Adrenal gland (tissue), 12 donors: ENCODE measurements around the gene ASCL4. TPM values are rescaled to one million over a fixed set of nuclear protein-coding genes. Genes with fewer than 3 reads are reported as not detected.

Experiments
- DNase-seq, 7 donors: peaks; one replicate each; pipeline ENCODE4 v3.0.0-alpha.2; 2019 to 2020
- H3K27ac ChIP-seq, 5 donors: fragments of 200-600 bp; sonication (generic) in 4 of 5; 1 replicate in 3 of 5; 2 replicates in 2 of 5; pipeline versions ENCODE4 v1.5.1 to v1.8.0; 2016 to 2020; ENCODE audit warnings: mild to moderate bottlenecking in 1 of 5
- H3K27me3 ChIP-seq: fragments of 200-600 bp; 2 replicates; pipeline ENCODE4 v1.8.0; 2021
- H3K36me3 ChIP-seq, 2 donors: fragments of 200-600 bp; replicated peaks in 1 of 2; 1 replicate in 1 of 2; 2 replicates in 1 of 2; pipeline versions ENCODE4 v1.5.1 to v1.8.0; 2018 to 2022
- H3K4me1 ChIP-seq, 2 donors: fragments of 200-600 bp; replicated peaks in 1 of 2; 1 replicate in 1 of 2; 2 replicates in 1 of 2; pipeline versions ENCODE4 v1.5.1 to v1.8.0; 2018 to 2021
- H3K4me3 ChIP-seq, 4 donors: fragments of 200-600 bp; sonication (generic) in 3 of 4; one replicate each; pipeline ENCODE4 v1.5.1; 2016 to 2018
- H3K9me3 ChIP-seq, 3 donors: fragments of 200-600 bp; sonication (generic) in 1 of 3; replicated peaks in 1 of 3; 1 replicate in 2 of 3; 2 replicates in 1 of 3; pipeline versions ENCODE4 v1.5.1 to v1.8.0; 2016 to 2021
- POLR2A ChIP-seq, 2 donors: fragments of 450-650 bp; IDR thresholded peaks; one replicate each; pipeline ENCODE4 v1.6.1; 2017; ENCODE audit warnings: antibody characterized with exemption in 2 of 2, mild to moderate bottlenecking in 2 of 2, moderate library complexity in 1 of 2
- WGBS, 4 donors: extraction: QIAGEN DNeasy Blood & Tissue Kit in 2 of 4; methylation state at CpG; one replicate each; pipeline versions ENCODE4 v1.1.5 to v1.1.7; 2013 to 2017; 5-methylcytosine and 5-hydroxymethylcytosine counted together
- intact Hi-C, 2 donors: fragments of 100-400 bp; cut with DNase I; formaldehyde crosslinking; loops; one replicate each; pipeline versions ENCODE4 v1.14.1 to v1.15.0; 2022 to 2023
- polyA plus RNA-seq, 3 donors: library from polyadenylated mRNA; stranded (reverse); fragments of 200-250 nt in 2 of 3; fragments of 350-450 nt in 1 of 3; fragmentation: Illumina TruSeq in 1 of 3; extraction: RNeasy Lipid Tissue Mini Kit (QIAGEN cat#74804) in 1 of 3; gene quantifications; one replicate each; pipeline ENCODE4 v1.2.3, GENCODE V29; 2013 to 2014
- total RNA-seq, 9 donors: library from RNA; depleted of rRNA in 4 of 9; stranded (reverse); fragments of >200 nt in 4 of 9; fragments of 120-200 nt in 1 of 9; fragmentation: NEBNext Ultra II Directional in 1 of 9; extraction: Animal tissue kit (Norgen Biotek cat#: 25700) in 1 of 9; gene quantifications; one replicate each; pipeline versions ENCODE4 v1.1.0 to v1.2.4, GENCODE V29; 2013 to 2023
- TF ChIP-seq, protein P1 (sequence below), 6 experiments: fragments of 450-650 bp in 4 of 6; fragments of 200-600 bp in 2 of 6; sonication (generic) in 1 of 6; IDR thresholded peaks; 1 replicate in 5 of 6; 2 replicates in 1 of 6; pipeline versions ENCODE4 v1.5.1 to v1.8.0; 2016 to 2021; ENCODE audit warnings: antibody characterized with exemption in 6 of 6, mild to moderate bottlenecking in 2 of 6, moderate library complexity in 1 of 6
- donor health status: healthy with polysubstance abuse.
- donor health status: Bipolar disorder and iron deficiency.
- donor health status: DM: yes; HTN: yes; CAD: no.
- donor health status: DM: no; HTN: no; CAD: no.
- donor health status: DM: no; HTN: no; CAD: no.
- donor health status: DM: yes; HTN: yes; CAD: no.

Gene ASCL4
- total and polyA plus RNA-seq, 12 donors: 0.07 TPM; not detected in 11

- H3K36me3 ChIP-seq: peaks cover 0 to 18% of the 10 kb centered on the region in 2 donors
- no peaks in the 10 kb centered on the region for H3K27me3 ChIP-seq
- peak; percentile 93 to 97 (median 95) for DNase-seq
- TF ChIP-seq POLR2A (IDR thresholded peaks at IDR 0.05): peak; percentile 92
- TF ChIP-seq, protein P1, sequence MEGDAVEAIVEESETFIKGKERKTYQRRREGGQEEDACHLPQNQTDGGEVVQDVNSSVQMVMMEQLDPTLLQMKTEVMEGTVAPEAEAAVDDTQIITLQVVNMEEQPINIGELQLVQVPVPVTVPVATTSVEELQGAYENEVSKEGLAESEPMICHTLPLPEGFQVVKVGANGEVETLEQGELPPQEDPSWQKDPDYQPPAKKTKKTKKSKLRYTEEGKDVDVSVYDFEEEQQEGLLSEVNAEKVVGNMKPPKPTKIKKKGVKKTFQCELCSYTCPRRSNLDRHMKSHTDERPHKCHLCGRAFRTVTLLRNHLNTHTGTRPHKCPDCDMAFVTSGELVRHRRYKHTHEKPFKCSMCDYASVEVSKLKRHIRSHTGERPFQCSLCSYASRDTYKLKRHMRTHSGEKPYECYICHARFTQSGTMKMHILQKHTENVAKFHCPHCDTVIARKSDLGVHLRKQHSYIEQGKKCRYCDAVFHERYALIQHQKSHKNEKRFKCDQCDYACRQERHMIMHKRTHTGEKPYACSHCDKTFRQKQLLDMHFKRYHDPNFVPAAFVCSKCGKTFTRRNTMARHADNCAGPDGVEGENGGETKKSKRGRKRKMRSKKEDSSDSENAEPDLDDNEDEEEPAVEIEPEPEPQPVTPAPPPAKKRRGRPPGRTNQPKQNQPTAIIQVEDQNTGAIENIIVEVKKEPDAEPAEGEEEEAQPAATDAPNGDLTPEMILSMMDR (IDR thresholded peaks at IDR 0.05): peak in 2 of 6 experiments; percentile 19 to 51
- H3K4me1 ChIP-seq: peaks cover 19 to 33% of the 10 kb centered on the region in 2 donors
- peak within 1 kb of the TSS in 4 of 5 donors; percentile 46 to 93 (median 76) for H3K27ac ChIP-seq
- intact Hi-C loops: loop anchor here (10.0 kb wide), 2 partner anchors 66 to 124 kb away; no protein-coding TSS in a partner anchor
- no peaks in the 10 kb centered on the region for H3K9me3 ChIP-seq
- WGBS, 4 donors: 0 to 1% (median 0%) methylated on average over 1 to 83 of the region's 83 CpGs
- H3K4me3 ChIP-seq: peak within 1 kb of the TSS; percentile 63 to 93 (median 78)
Observed at GRCh38 chr12:107760809-107761501, 13.5 kb upstream of the ASCL4 start, which contains the start of gene PRDM4. Gene PRDM4 (minus strand): TSS chr12:107761137. CDS start chr12:107760515, 622 bp downstream.

DNA sequence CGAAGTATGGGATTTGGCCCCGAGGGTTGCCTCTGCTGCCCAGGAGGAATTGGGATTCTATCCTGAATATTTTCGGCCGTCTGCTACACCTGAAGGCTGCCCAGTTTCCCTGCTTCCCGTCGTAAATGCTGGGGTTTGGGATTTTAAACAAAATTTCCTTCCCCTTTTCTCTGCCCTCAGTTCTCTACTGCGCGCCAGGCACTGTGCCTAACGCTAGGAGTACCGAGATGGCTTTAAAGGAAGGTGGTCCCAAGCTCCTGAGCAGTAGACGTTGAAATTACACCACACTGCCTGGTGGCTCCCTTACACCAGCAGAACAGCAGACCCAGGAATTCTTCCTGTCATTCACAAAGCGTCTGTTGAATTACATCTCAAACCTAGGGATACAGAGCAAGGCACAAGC lies 13.0 kb upstream of the ASCL4 start:
- intact Hi-C loops: loop anchor here (10.0 kb wide), 2 partner anchors 67 to 123 kb away; no protein-coding TSS in a partner anchor
- Histone ChIP-seq H3K27me3 (no peaks in the 10 kb centered on the region), H3K4me1 (peaks cover 19 to 33% of the 10 kb centered on the region in 2 donors), H3K4me3 (peak overlapping the region in 3 of 4 donors; percentile 34 to 87 (median 63)), H3K36me3 (peaks cover 0 to 13% of the 10 kb centered on the region in 2 donors), H3K27ac (peak overlapping the region in 2 of 5 donors; percentile 21 to 78), H3K9me3 (no peaks in the 10 kb centered on the region)
- DNase-seq: peak in 3 of 7 donors; percentile 5 to 53 (median 28)
- TF ChIP-seq, protein P1 (IDR thresholded peaks at IDR 0.05): no peak
- TF ChIP-seq POLR2A (IDR thresholded peaks at IDR 0.05): no peak
- 0 to 5% (median 2%) methylated on average over 11 to 12 of the region's 12 CpGs for WGBS, 4 donors

GRCh38 chr12:107762874-107763273 lies 11.6 kb upstream of the ASCL4 start:
- H3K4me3 ChIP-seq: no peak overlapping the region
- H3K4me1 ChIP-seq: peaks cover 19 to 29% of the 10 kb centered on the region in 2 donors
- H3K9me3 ChIP-seq: no peaks in the 10 kb centered on the region
- intact Hi-C loops: loop anchor here (10.0 kb wide), 2 partner anchors 68 to 122 kb away; no protein-coding TSS in a partner anchor
- no peak for DNase-seq
- no peak overlapping the region for H3K27ac ChIP-seq
- no peaks in the 10 kb centered on the region for H3K27me3 ChIP-seq
- WGBS, 4 donors: 87 to 97% (median 88%) methylated on average over 1 of the region's 1 CpG
- H3K36me3 ChIP-seq: peaks cover 0 to 4% of the 10 kb centered on the region in 2 donors
- TF ChIP-seq POLR2A (IDR thresholded peaks at IDR 0.05): no peak
- TF ChIP-seq, protein P1 (IDR thresholded peaks at IDR 0.05): no peak

DNA sequence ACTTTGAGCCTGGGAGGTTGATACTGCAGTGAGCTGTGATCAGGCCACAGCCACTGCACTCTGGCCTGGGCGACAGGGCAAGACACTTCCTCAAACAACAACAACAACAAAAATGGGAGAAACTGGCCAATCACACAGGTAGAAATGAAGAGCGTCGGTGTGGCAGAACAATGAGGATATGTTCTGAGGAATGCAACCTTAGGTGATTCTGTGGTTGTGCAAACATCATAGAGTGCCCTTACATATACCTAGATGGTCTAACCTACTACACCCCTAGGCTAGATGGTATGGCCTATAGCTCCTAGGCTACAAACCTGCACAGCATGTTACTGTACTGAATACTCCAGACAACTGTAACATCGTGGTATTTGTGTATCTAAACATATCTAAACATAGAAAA lies 9.9 kb upstream of the ASCL4 start:
- H3K27me3 ChIP-seq: no peaks in the 10 kb centered on the region
- no peaks in the 10 kb centered on the region for H3K36me3 ChIP-seq
- DNase-seq: no peak
- TF ChIP-seq, protein P1 (IDR thresholded peaks at IDR 0.05): no peak
- no peak for TF ChIP-seq POLR2A (IDR thresholded peaks at IDR 0.05)
- no peak overlapping the region for H3K27ac ChIP-seq
- peaks cover 11% of the 10 kb centered on the region in 2 donors for H3K4me1 ChIP-seq
- no peaks in the 10 kb centered on the region for H3K9me3 ChIP-seq
- 68 to 74% (median 71%) methylated on average over 4 of the region's 4 CpGs for WGBS, 4 donors
- H3K4me3 ChIP-seq: no peak overlapping the region
- intact Hi-C loops: loop anchor here (10.0 kb wide), 2 partner anchors 70 to 120 kb away; no protein-coding TSS in a partner anchor
